Prostate gland (tissue), 2 donors: Measurements from ENCODE around the gene HOXD4. TPM values are rescaled to one million over a fixed set of nuclear protein-coding genes. Genes with fewer than 3 reads are reported as not detected.
A peak's percentile ranks its signal among the peaks of the same experiment; 100 is the strongest.

ENCODE experiments used
- DNase-seq: peaks from one replicate; pipeline ENCODE4 v3.0.0-alpha.2; 2019; ENCODE audit warnings: low spot score
- H3K27ac ChIP-seq, 2 donors: fragments of 200-600 bp; sonication (generic); 2 replicates each; pipeline ENCODE4 v1.5.1; 2017 to 2019
- H3K27me3 ChIP-seq: fragments of 200-600 bp; sonication (generic); replicated peaks from 2 replicates; pipeline ENCODE4 v1.5.1; 2019; ENCODE audit not compliant: insufficient read depth
- H3K36me3 ChIP-seq, 2 donors: fragments of 200-600 bp; sonication (generic); 1 replicate in 1 of 2; 2 replicates in 1 of 2; pipeline versions ENCODE4 v1.5.1 to v1.8.1; 2017 to 2019
- H3K4me1 ChIP-seq: fragments of 200-600 bp; sonication (generic); replicated peaks from 2 replicates; pipeline ENCODE4 v1.5.1; 2019
- H3K4me3 ChIP-seq, 2 donors: fragments of 200-600 bp; sonication (generic); 2 replicates each; pipeline ENCODE4 v1.5.1; 2017 to 2019
- H3K9me3 ChIP-seq: fragments of 200-600 bp; sonication (generic); 2 replicates; pipeline ENCODE4 v1.5.1; 2017
- CTCF ChIP-seq, 4 experiments: fragments of 200-600 bp in 2 of 4; fragments of 450-650 bp in 2 of 4; sonication (generic) in 2 of 4; IDR thresholded peaks; 1 replicate in 3 of 4; 2 replicates in 1 of 4; pipeline ENCODE4 v1.5.1; 2016 to 2019; ENCODE audit warnings: antibody characterized with exemption in 4 of 4, mild to moderate bottlenecking in 2 of 4, moderate library complexity in 2 of 4
- POLR2A ChIP-seq: fragments of 450-650 bp; IDR thresholded peaks from one replicate; pipeline ENCODE4 v1.6.1; 2016; ENCODE audit warnings: antibody characterized with exemption, mild to moderate bottlenecking
- POLR2AphosphoS5 ChIP-seq: sonication (generic); formaldehyde crosslinking; IDR thresholded peaks from one replicate; pipeline ENCODE4 v1.6.1; 2017; ENCODE audit warnings: antibody characterized with exemption
- WGBS: methylation state at CpG from one replicate; pipeline ENCODE4 v1.1.5; 2018; 5-methylcytosine and 5-hydroxymethylcytosine counted together
- intact Hi-C: fragments of 100-400 bp; cut with DNase I; formaldehyde crosslinking; loops from one replicate; pipeline ENCODE4 v1.14.2; 2022
- total RNA-seq, 2 donors: library from RNA; depleted of rRNA; stranded (reverse); fragments of >200 nt; gene quantifications; one replicate each; pipeline ENCODE4 v1.1.0, GENCODE V29; 2016

Gene HOXD4
- 1 to 10 TPM; 1.2 to 6.7 TPM for total RNA-seq

GRCh38 chr2:176151442-176152287 is at the start of gene HOXD4:
TSS of gene HOXD4 (plus strand) at chr2:176151550. CDS start at chr2:176151634, 84 bp downstream.
- Histone ChIP-seq H3K9me3 (no peaks in the 10 kb centered on the region), H3K36me3 (no peaks in the 10 kb centered on the region), H3K4me1 (no peaks in the 10 kb centered on the region), H3K4me3 (no peak within 1 kb of the TSS), H3K27me3 (peaks cover 6% of the 10 kb centered on the region), H3K27ac (no peak within 1 kb of the TSS)
- WGBS = 42% methylated on average over 51 of the region's 55 CpGs
- TF ChIP-seq POLR2A = no peak
- no peak for TF ChIP-seq CTCF (IDR thresholded peaks at IDR 0.05)
- TF ChIP-seq POLR2AphosphoS5 = no peak
- DNase-seq = no peak
- intact Hi-C loops = no loop called here

DNA sequence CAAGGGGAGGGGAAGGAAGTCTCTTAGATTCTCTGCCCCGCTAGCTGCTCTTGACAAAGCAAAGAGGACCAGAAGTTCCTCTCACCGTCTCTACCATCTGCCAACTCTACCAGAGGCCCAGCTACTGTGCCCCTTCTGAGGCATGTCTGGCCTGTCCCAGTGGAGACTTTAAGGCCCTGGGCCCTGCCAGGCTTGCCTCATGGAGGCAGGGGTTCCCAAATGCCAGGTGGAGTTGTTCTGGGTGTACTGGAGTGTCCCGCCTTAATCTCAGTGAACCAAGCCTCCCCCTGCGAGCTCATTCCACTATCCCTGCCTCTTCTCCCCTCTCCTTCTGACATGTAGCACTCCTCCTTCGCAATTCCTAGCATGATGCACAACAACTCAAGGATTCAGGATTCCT is 49.5 kb upstream of the HOXD4 start:
- H3K4me1 ChIP-seq = no peaks in the 10 kb centered on the region
- intact Hi-C loops = no loop called here
- WGBS = 76% methylated on average over 5 of the region's 5 CpGs
- no peak overlapping the region for H3K4me3 ChIP-seq
- no peaks in the 10 kb centered on the region for H3K36me3 ChIP-seq
- no peak for DNase-seq
- H3K27me3 ChIP-seq = peaks cover 28% of the 10 kb centered on the region
- TF ChIP-seq POLR2AphosphoS5 (no peak), CTCF (IDR thresholded peaks at IDR 0.05) (no peak), POLR2A (no peak)
- no peaks in the 10 kb centered on the region for H3K9me3 ChIP-seq
- no peak overlapping the region for H3K27ac ChIP-seq

DNA sequence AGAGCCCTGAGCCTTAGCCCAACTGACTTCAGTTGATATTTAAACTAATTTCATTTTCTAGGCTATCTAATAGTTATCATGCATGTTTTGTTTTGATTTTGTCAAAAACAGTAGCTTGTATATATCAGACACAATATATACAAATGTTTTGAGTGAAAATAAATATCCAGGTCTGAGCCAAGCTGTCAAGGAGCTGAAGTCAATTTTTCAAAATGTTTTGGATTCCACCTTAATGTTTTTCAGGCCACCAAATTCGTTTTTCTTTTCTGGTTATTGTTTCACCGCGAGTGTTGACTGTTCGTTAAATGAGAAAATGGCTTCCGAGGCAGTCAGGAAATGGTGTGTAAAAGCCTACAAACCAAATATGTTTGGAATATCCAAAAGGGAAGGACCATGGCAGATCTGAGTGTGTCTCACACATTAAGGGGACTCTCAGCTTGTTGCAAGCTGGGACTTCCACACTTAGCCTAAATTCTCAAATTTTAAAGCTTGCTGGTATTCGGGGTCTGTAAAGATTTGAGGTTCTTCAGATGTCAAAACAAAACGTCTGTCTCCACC is 49.0 kb upstream of the HOXD4 start:
- DNase-seq = no peak
- H3K4me3 ChIP-seq = no peak overlapping the region
- H3K4me1 ChIP-seq = no peaks in the 10 kb centered on the region
- H3K27me3 ChIP-seq = peaks cover 28% of the 10 kb centered on the region
- H3K36me3 ChIP-seq = no peaks in the 10 kb centered on the region
- peak overlapping the region in 1 of 2 donors; percentile 89 for H3K27ac ChIP-seq
- TF ChIP-seq CTCF (IDR thresholded peaks at IDR 0.05) (no peak), POLR2A (no peak), POLR2AphosphoS5 (no peak)
- 58% methylated on average over 7 of the region's 7 CpGs for WGBS
- intact Hi-C loops = no loop called here
- H3K9me3 ChIP-seq = no peaks in the 10 kb centered on the region

DNA sequence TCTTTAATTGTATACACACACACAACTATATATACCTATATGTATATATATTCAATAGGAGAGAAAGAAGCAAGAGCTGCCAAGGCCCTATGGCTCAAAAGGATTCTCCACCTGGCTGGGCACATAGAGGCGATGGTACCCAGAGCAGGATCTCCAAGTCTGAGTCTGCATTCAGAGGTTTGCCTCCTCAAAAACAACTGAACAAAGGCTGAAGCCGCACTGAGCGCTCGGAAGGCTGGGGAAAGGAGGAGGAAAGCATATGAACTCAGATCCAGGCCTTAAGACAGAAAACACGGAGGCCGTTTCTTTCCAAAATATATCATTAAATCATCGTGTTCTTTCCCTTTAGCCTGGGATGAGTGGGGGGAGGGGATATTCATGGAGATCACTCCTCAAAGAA is 48.2 kb upstream of the HOXD4 start:
- intact Hi-C loops = no loop called here
- Histone ChIP-seq H3K9me3 (no peaks in the 10 kb centered on the region), H3K4me1 (no peaks in the 10 kb centered on the region), H3K27me3 (peaks cover 26% of the 10 kb centered on the region), H3K27ac (peak overlapping the region; percentile 87 to 89), H3K36me3 (no peaks in the 10 kb centered on the region), H3K4me3 (no peak overlapping the region)
- DNase-seq = peak; percentile 5
- no peak for TF ChIP-seq POLR2AphosphoS5
- TF ChIP-seq CTCF (IDR thresholded peaks at IDR 0.05) = no peak
- TF ChIP-seq POLR2A = no peak
- 40% methylated on average over 7 of the region's 7 CpGs for WGBS
